Measurements from ENCODE around the gene PNPLA1. TPM values are rescaled to one million over a fixed set of nuclear protein-coding genes. Genes with fewer than 3 reads are reported as not detected.

The PNPLA1 gene
- polyA plus RNA-seq, 4 donors: 0.55 to 2.7 (median 1.9) TPM

- no peak for FAIRE-seq
- no peak overlapping the region for H3K27ac ChIP-seq (ENCODE audit: low read depth in 1 of 3, low read length in 2 of 3)
- H3K27me3 ChIP-seq (ENCODE audit: control insufficient read depth in 3 of 3, insufficient read depth in 3 of 3, low read length in 3 of 3): no peaks in the 10 kb centered on the region
- no peak overlapping the region for H3K4me3 ChIP-seq (ENCODE audit: low read depth in 1 of 3, low read length in 3 of 3)
- H3K4me1 ChIP-seq (ENCODE audit: control insufficient read depth in 3 of 3, insufficient read depth in 2 of 3, low read depth in 1 of 3, low read length in 2 of 3): peaks cover 0 to 3% (median 0%) of the 10 kb centered on the region in 3 donors
- H3K9me3 ChIP-seq (ENCODE audit: control insufficient read depth in 2 of 2, insufficient read depth in 1 of 2, low read depth in 1 of 2, low read length in 1 of 2): no peaks in the 10 kb centered on the region
- DNase-seq: no peak
- H3K36me3 ChIP-seq (ENCODE audit: control insufficient read depth in 3 of 3, insufficient read depth in 2 of 3, low read depth in 1 of 3, low read length in 3 of 3): peaks cover 2 to 82% (median 29%) of the 10 kb centered on the region in 3 donors
- WGBS, 3 donors: 59 to 79% (median 70%) methylated on average over 6 of the region's 6 CpGs
These were observed 57.5 kb downstream of the PNPLA1 start for GRCh38 chr6:36327226-36327918.

GRCh38 chr6:36327919-36328236 is 58.0 kb downstream of the PNPLA1 start:
- no peaks in the 10 kb centered on the region for H3K27me3 ChIP-seq (ENCODE audit: control insufficient read depth in 3 of 3, insufficient read depth in 3 of 3, low read length in 3 of 3)
- no peaks in the 10 kb centered on the region for H3K9me3 ChIP-seq (ENCODE audit: control insufficient read depth in 2 of 2, insufficient read depth in 1 of 2, low read depth in 1 of 2, low read length in 1 of 2)
- H3K27ac ChIP-seq (ENCODE audit: low read depth in 1 of 3, low read length in 2 of 3): no peak overlapping the region
- no peak overlapping the region for H3K4me3 ChIP-seq (ENCODE audit: low read depth in 1 of 3, low read length in 3 of 3)
- DNase-seq (no peak), FAIRE-seq (no peak)
- peaks cover 0 to 3% (median 0%) of the 10 kb centered on the region in 3 donors for H3K4me1 ChIP-seq (ENCODE audit: control insufficient read depth in 3 of 3, insufficient read depth in 2 of 3, low read depth in 1 of 3, low read length in 2 of 3)
- H3K36me3 ChIP-seq (ENCODE audit: control insufficient read depth in 3 of 3, insufficient read depth in 2 of 3, low read depth in 1 of 3, low read length in 3 of 3): peaks cover 2 to 78% (median 28%) of the 10 kb centered on the region in 3 donors

GRCh38 chr6:36328600-36328999 is 58.7 kb downstream of the PNPLA1 start:
- H3K36me3 ChIP-seq (ENCODE audit: control insufficient read depth in 3 of 3, insufficient read depth in 2 of 3, low read depth in 1 of 3, low read length in 3 of 3): peaks cover 2 to 73% (median 23%) of the 10 kb centered on the region in 3 donors
- no peak for FAIRE-seq
- no peak overlapping the region for H3K4me3 ChIP-seq (ENCODE audit: low read depth in 1 of 3, low read length in 3 of 3)
- no peak overlapping the region for H3K27ac ChIP-seq (ENCODE audit: low read depth in 1 of 3, low read length in 2 of 3)
- peaks cover 0 to 10% (median 0%) of the 10 kb centered on the region in 3 donors for H3K4me1 ChIP-seq (ENCODE audit: control insufficient read depth in 3 of 3, insufficient read depth in 2 of 3, low read depth in 1 of 3, low read length in 2 of 3)
- no peaks in the 10 kb centered on the region for H3K27me3 ChIP-seq (ENCODE audit: control insufficient read depth in 3 of 3, insufficient read depth in 3 of 3, low read length in 3 of 3)
- 88 to 93% (median 88%) methylated on average over 7 of the region's 7 CpGs for WGBS, 3 donors
- no peak for DNase-seq
- no peaks in the 10 kb centered on the region for H3K9me3 ChIP-seq (ENCODE audit: control insufficient read depth in 2 of 2, insufficient read depth in 1 of 2, low read depth in 1 of 2, low read length in 1 of 2)

- 82 to 88% (median 88%) methylated on average over 11 to 14 of the region's 14 CpGs for WGBS, 3 donors
- FAIRE-seq (no peak), DNase-seq (no peak)
- H3K4me1 ChIP-seq (ENCODE audit: control insufficient read depth in 3 of 3, insufficient read depth in 2 of 3, low read depth in 1 of 3, low read length in 2 of 3): peaks cover 2 to 22% (median 6%) of the 10 kb centered on the region in 3 donors
- H3K36me3 ChIP-seq (ENCODE audit: control insufficient read depth in 3 of 3, insufficient read depth in 2 of 3, low read depth in 1 of 3, low read length in 3 of 3): peaks cover 2 to 62% (median 15%) of the 10 kb centered on the region in 3 donors
- H3K27me3 ChIP-seq (ENCODE audit: control insufficient read depth in 3 of 3, insufficient read depth in 3 of 3, low read length in 3 of 3): no peaks in the 10 kb centered on the region
- H3K9me3 ChIP-seq (ENCODE audit: control insufficient read depth in 2 of 2, insufficient read depth in 1 of 2, low read depth in 1 of 2, low read length in 1 of 2): peaks cover 0 to 6% of the 10 kb centered on the region in 2 donors
- H3K27ac ChIP-seq (ENCODE audit: low read depth in 1 of 3, low read length in 2 of 3): no peak overlapping the region
- H3K4me3 ChIP-seq (ENCODE audit: low read depth in 1 of 3, low read length in 3 of 3): no peak overlapping the region
These were observed 60.0 kb downstream of the PNPLA1 start for GRCh38 chr6:36329798-36330291.

GRCh38 chr6:36330366-36330765 is 60.5 kb downstream of the PNPLA1 start:
- 88 to 92% (median 90%) methylated on average over 14 of the region's 14 CpGs for WGBS, 3 donors

GRCh38 chr6:36331381-36331780 is 61.5 kb downstream of the PNPLA1 start:
- no peak overlapping the region for H3K4me3 ChIP-seq (ENCODE audit: low read depth in 1 of 3, low read length in 3 of 3)
- 88 to 93% (median 91%) methylated on average over 6 of the region's 6 CpGs for WGBS, 3 donors
- peaks cover 2 to 37% (median 6%) of the 10 kb centered on the region in 3 donors for H3K4me1 ChIP-seq (ENCODE audit: control insufficient read depth in 3 of 3, insufficient read depth in 2 of 3, low read depth in 1 of 3, low read length in 2 of 3)
- peaks cover 0 to 47% (median 7%) of the 10 kb centered on the region in 3 donors for H3K36me3 ChIP-seq (ENCODE audit: control insufficient read depth in 3 of 3, insufficient read depth in 2 of 3, low read depth in 1 of 3, low read length in 3 of 3)
- no peaks in the 10 kb centered on the region for H3K27me3 ChIP-seq (ENCODE audit: control insufficient read depth in 3 of 3, insufficient read depth in 3 of 3, low read length in 3 of 3)
- no peak overlapping the region for H3K27ac ChIP-seq (ENCODE audit: low read depth in 1 of 3, low read length in 2 of 3)
- H3K9me3 ChIP-seq (ENCODE audit: control insufficient read depth in 2 of 2, insufficient read depth in 1 of 2, low read depth in 1 of 2, low read length in 1 of 2): peaks cover 0 to 6% of the 10 kb centered on the region in 2 donors
- no peak for FAIRE-seq
- DNase-seq: no peak

More at GRCh38 chr6:36330366-36330765, 60.5 kb downstream of the PNPLA1 start:
- FAIRE-seq (no peak), DNase-seq (no peak)
- H3K9me3 ChIP-seq (ENCODE audit: control insufficient read depth in 2 of 2, insufficient read depth in 1 of 2, low read depth in 1 of 2, low read length in 1 of 2): peaks cover 0 to 6% of the 10 kb centered on the region in 2 donors
- H3K36me3 ChIP-seq (ENCODE audit: control insufficient read depth in 3 of 3, insufficient read depth in 2 of 3, low read depth in 1 of 3, low read length in 3 of 3): peaks cover 0 to 57% (median 11%) of the 10 kb centered on the region in 3 donors
- no peak overlapping the region for H3K27ac ChIP-seq (ENCODE audit: low read depth in 1 of 3, low read length in 2 of 3)
- peaks cover 2 to 26% (median 6%) of the 10 kb centered on the region in 3 donors for H3K4me1 ChIP-seq (ENCODE audit: control insufficient read depth in 3 of 3, insufficient read depth in 2 of 3, low read depth in 1 of 3, low read length in 2 of 3)
- no peaks in the 10 kb centered on the region for H3K27me3 ChIP-seq (ENCODE audit: control insufficient read depth in 3 of 3, insufficient read depth in 3 of 3, low read length in 3 of 3)
- H3K4me3 ChIP-seq (ENCODE audit: low read depth in 1 of 3, low read length in 3 of 3): no peak overlapping the region

GRCh38 chr6:36333171-36333895 is 63.5 kb downstream of the PNPLA1 start:
- H3K9me3 ChIP-seq (ENCODE audit: control insufficient read depth in 2 of 2, insufficient read depth in 1 of 2, low read depth in 1 of 2, low read length in 1 of 2): peaks cover 0 to 6% of the 10 kb centered on the region in 2 donors
- H3K4me3 ChIP-seq (ENCODE audit: low read depth in 1 of 3, low read length in 3 of 3): peak overlapping the region in 1 of 3 donors; percentile 50
- 68 to 71% (median 69%) methylated on average over 8 of the region's 8 CpGs for WGBS, 3 donors
- H3K27ac ChIP-seq (ENCODE audit: low read depth in 1 of 3, low read length in 2 of 3): peak overlapping the region in 1 of 3 donors; percentile 93
- no peaks in the 10 kb centered on the region for H3K27me3 ChIP-seq (ENCODE audit: control insufficient read depth in 3 of 3, insufficient read depth in 3 of 3, low read length in 3 of 3)
- no peak for DNase-seq
- peaks cover 2 to 42% (median 8%) of the 10 kb centered on the region in 3 donors for H3K4me1 ChIP-seq (ENCODE audit: control insufficient read depth in 3 of 3, insufficient read depth in 2 of 3, low read depth in 1 of 3, low read length in 2 of 3)
- peaks cover 0 to 33% (median 5%) of the 10 kb centered on the region in 3 donors for H3K36me3 ChIP-seq (ENCODE audit: control insufficient read depth in 3 of 3, insufficient read depth in 2 of 3, low read depth in 1 of 3, low read length in 3 of 3)
- no peak for FAIRE-seq

- FAIRE-seq (no peak), DNase-seq (peak; percentile 60 to 66)
- WGBS, 3 donors: 47 to 61% (median 53%) methylated on average over 20 of the region's 20 CpGs
- H3K27ac ChIP-seq (ENCODE audit: low read depth in 1 of 3, low read length in 2 of 3): peak overlapping the region; percentile 86 to 93 (median 87)
- H3K9me3 ChIP-seq (ENCODE audit: control insufficient read depth in 2 of 2, insufficient read depth in 1 of 2, low read depth in 1 of 2, low read length in 1 of 2): peaks cover 0 to 6% of the 10 kb centered on the region in 2 donors
- peaks cover 0 to 26% (median under 1%) of the 10 kb centered on the region in 3 donors for H3K36me3 ChIP-seq (ENCODE audit: control insufficient read depth in 3 of 3, insufficient read depth in 2 of 3, low read depth in 1 of 3, low read length in 3 of 3)
- peaks cover 2 to 48% (median 8%) of the 10 kb centered on the region in 3 donors for H3K4me1 ChIP-seq (ENCODE audit: control insufficient read depth in 3 of 3, insufficient read depth in 2 of 3, low read depth in 1 of 3, low read length in 2 of 3)
- no peaks in the 10 kb centered on the region for H3K27me3 ChIP-seq (ENCODE audit: control insufficient read depth in 3 of 3, insufficient read depth in 3 of 3, low read length in 3 of 3)
- peak overlapping the region; percentile 23 to 50 (median 34) for H3K4me3 ChIP-seq (ENCODE audit: low read depth in 1 of 3, low read length in 3 of 3)
These were observed 64.3 kb downstream of the PNPLA1 start for GRCh38 chr6:36333931-36334725.

Data from small intestine (tissue), 7 donors.